ENCODE data around the gene CCDC146. TPM values are rescaled to one million over a fixed set of nuclear protein-coding genes. Genes with fewer than 3 reads are reported as not detected.
"Not testable (repeated sequence)": the region's sequence is repeated elsewhere in the genome, so short reads cannot be mapped to it uniquely, and the experiment has no call there.

Gene CCDC146
- total and polyA plus RNA-seq, 10 of the 15 experiments (the other 5 are each of a cell fraction or from before 2014, with no cell fraction given) = 0.28 to 5.3 (median 1.3) TPM

DNA sequence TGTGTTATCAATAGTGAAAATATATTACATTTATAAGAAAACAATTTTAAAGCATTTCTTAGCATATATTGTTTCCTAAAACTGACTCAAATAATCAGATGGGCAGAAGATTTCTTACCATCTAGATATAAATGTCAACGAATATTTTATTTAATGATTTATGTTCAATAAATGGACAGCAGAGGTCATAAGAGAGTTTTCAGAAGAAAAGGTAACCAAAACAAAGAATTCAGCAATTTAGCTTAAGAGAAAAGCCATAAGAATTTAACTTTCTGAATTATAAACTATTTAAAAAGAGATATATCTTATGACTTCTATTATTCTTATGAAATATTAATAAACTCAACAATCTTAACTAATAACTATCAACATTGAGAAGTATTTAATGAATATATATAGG, 3.1 kb downstream of the CCDC146 start:
- SMC1A ChIA-PET (ENCODE audit: uncharacterized antibody, unreplicated experiment) = interaction anchor here (1.1 to 5.1 kb wide), 4 partner anchors 118 to 207 kb away, joined by 3 to 59 read pairs (median 6); no protein-coding TSS in a partner anchor
- H4K20me1 ChIP-seq (ENCODE audit: control insufficient read depth, insufficient read depth); H3K36me3 ChIP-seq (ENCODE audit: control insufficient read depth in 2 of 2, insufficient read depth in 2 of 2, low read length in 1 of 2); H3K9ac ChIP-seq (ENCODE audit: control insufficient read depth, insufficient read depth, low read length); FAIRE-seq; H3K4me3 ChIP-seq; H3K27me3 ChIP-seq (replicated peaks in 1 of 2; ENCODE audit: control insufficient read depth in 2 of 2, insufficient read depth in 2 of 2, low read length in 1 of 2); H3K79me2 ChIP-seq (ENCODE audit: control insufficient read depth, insufficient read depth, low read length); DNase-seq (ENCODE audit: low read depth, low spot score); H3K4me2 ChIP-seq (ENCODE audit: control insufficient read depth, insufficient read depth); H3K4me1 ChIP-seq (ENCODE audit: control insufficient read depth, insufficient read depth, low read length); intact Hi-C loops (cut with micrococcal nuclease; ENCODE audit: unreplicated experiment); H2AFZ ChIP-seq (ENCODE audit: control insufficient read depth, low read depth, low read length); ATAC-seq; POLR2A ChIA-PET; H3K27ac ChIP-seq (ENCODE audit: control insufficient read depth, insufficient read depth); BruUV-seq (replicated peaks); H3K9me3 ChIP-seq (replicated peaks; ENCODE audit: control insufficient read depth, insufficient read depth, low read length): not testable (repeated sequence)
- RAD21 ChIA-PET (ENCODE audit: unreplicated experiment) = interaction anchor here (1.4 to 3.2 kb wide), 3 partner anchors 121 to 206 kb away, joined by 3 to 34 read pairs (median 11); no protein-coding TSS in a partner anchor
- TF ChIP-seq RAD21 (IDR thresholded peaks at IDR 0.05; ENCODE audit: insufficient read depth, low read depth, low read length) = peak; percentile 44; the same call in 1 of the 2 replicates
- peak; percentile 40; the same call in 1 of the 2 replicates for TF ChIP-seq SMC3 (IDR thresholded peaks at IDR 0.05; ENCODE audit: borderline replicate concordance, low read length)
- in situ Hi-C loops (cut with MboI) = loop anchor here (5.0 kb wide), 2 partner anchors 122 to 207 kb away; no protein-coding TSS in a partner anchor
- WGBS (ENCODE audit: insufficient coverage, insufficient replicate concordance, low lambda C conversion rate, missing lambda C conversion rate) = 0% methylated on average over 1 of the region's 1 CpG
- CTCF ChIA-PET = interaction anchor here (0.8 to 3.2 kb wide), 4 partner anchors 13 to 206 kb away, joined by 3 to 54 read pairs (median 8); no protein-coding TSS in a partner anchor

DNA sequence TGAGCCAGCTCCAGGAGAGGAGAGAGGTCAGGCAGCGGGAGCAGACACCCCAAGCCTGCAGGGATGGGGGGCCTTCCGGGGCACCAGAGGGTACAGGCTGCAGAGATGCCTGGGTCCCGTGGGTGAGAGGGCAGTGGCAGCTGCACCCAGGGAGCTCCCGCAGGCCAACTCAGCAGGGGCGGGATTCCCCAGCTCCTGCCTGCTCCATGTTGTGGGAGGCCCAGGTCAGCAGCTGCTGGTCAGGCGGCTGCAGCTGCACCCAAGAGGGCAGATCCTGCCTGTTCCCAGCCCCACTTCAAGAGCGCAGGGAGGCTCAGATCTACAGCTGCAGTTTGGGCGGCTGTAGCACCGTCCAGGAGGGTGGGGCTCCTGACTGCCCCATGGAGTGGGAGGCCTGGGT, 4.6 kb downstream of the CCDC146 start:
- ChIA-PET RAD21 (ENCODE audit: unreplicated experiment) (interaction anchor here (1.6 to 2.8 kb wide), 2 partner anchors 120 to 205 kb away, joined by 8 to 11 read pairs; no protein-coding TSS in a partner anchor), CTCF (interaction anchor here (1.5 to 3.2 kb wide), 2 partner anchors 73 to 120 kb away, joined by 4 to 54 read pairs; no protein-coding TSS in a partner anchor), SMC1A (ENCODE audit: uncharacterized antibody, unreplicated experiment) (interaction anchor here (1.2 to 5.1 kb wide), 2 partner anchors 99 to 120 kb away, joined by 3 to 59 read pairs; no protein-coding TSS in a partner anchor)
- H4K20me1 ChIP-seq (ENCODE audit: control insufficient read depth, insufficient read depth); BruUV-seq (replicated peaks); H3K4me1 ChIP-seq (ENCODE audit: control insufficient read depth, insufficient read depth, low read length); POLR2A ChIA-PET; FAIRE-seq; H3K4me3 ChIP-seq; H3K9me3 ChIP-seq (replicated peaks; ENCODE audit: control insufficient read depth, insufficient read depth, low read length); H3K27me3 ChIP-seq (replicated peaks in 1 of 2; ENCODE audit: control insufficient read depth in 2 of 2, insufficient read depth in 2 of 2, low read length in 1 of 2); H3K79me2 ChIP-seq (ENCODE audit: control insufficient read depth, insufficient read depth, low read length); H3K36me3 ChIP-seq (ENCODE audit: control insufficient read depth in 2 of 2, insufficient read depth in 2 of 2, low read length in 1 of 2); ATAC-seq; H3K4me2 ChIP-seq (ENCODE audit: control insufficient read depth, insufficient read depth); H3K27ac ChIP-seq (ENCODE audit: control insufficient read depth, insufficient read depth); DNase-seq (ENCODE audit: low read depth, low spot score); H2AFZ ChIP-seq (ENCODE audit: control insufficient read depth, low read depth, low read length); H3K9ac ChIP-seq (ENCODE audit: control insufficient read depth, insufficient read depth, low read length); intact Hi-C loops (cut with micrococcal nuclease; ENCODE audit: unreplicated experiment): not testable (repeated sequence)
- 82% methylated on average over 9 of the region's 9 CpGs for WGBS (ENCODE audit: insufficient coverage, insufficient replicate concordance, low lambda C conversion rate, missing lambda C conversion rate)
- in situ Hi-C loops (cut with MboI) = loop anchor here (5.0 kb wide), 2 partner anchors 120 to 205 kb away; no protein-coding TSS in a partner anchor

All from GM12878 (cell line).